Gastroesophageal sphincter (tissue), 3 donors: ENCODE measurements around the gene SLC6A13.

Experiments
- CTCF ChIP-seq, 4 experiments: fragments of 200-600 bp in 2 of 4; fragments of 450-650 bp in 2 of 4; sonication (generic) in 1 of 4; IDR thresholded peaks; one replicate each; pipeline ENCODE4 v1.5.1; 2017 to 2019; ENCODE audit warnings: antibody characterized with exemption in 4 of 4, mild to moderate bottlenecking in 2 of 4, moderate library complexity in 2 of 4
- POLR2A ChIP-seq, 2 donors: fragments of 450-650 bp; IDR thresholded peaks; one replicate each; pipeline ENCODE4 v1.6.1; 2017; ENCODE audit warnings: antibody characterized with exemption in 2 of 2, mild to moderate bottlenecking in 2 of 2, moderate library complexity in 1 of 2
- POLR2AphosphoS5 ChIP-seq: sonication (generic); formaldehyde crosslinking; IDR thresholded peaks from one replicate; pipeline ENCODE4 v1.6.1; 2017; ENCODE audit warnings: antibody characterized with exemption

- TF ChIP-seq CTCF (IDR thresholded peaks at IDR 0.05): no peak
- TF ChIP-seq POLR2AphosphoS5: no peak
- TF ChIP-seq POLR2A (IDR thresholded peaks at IDR 0.05): no peak
Measured at GRCh38 chr12:211142-211465, 51.5 kb downstream of the SLC6A13 start.
